DMS53 treated with DMSO at 0.1 percent for 48 hours (cell line): ENCODE measurements around the gene PLSCR3.
A peak's percentile ranks its signal among the peaks of the same experiment; 100 is the strongest.

ENCODE experiments used
- DNase-seq: peaks from one replicate; lab custom pipeline; 2025; ENCODE audit not compliant: unreplicated experiment; lab: John Stamatoyannopoulos, UW

The PLSCR3 gene

DNA sequence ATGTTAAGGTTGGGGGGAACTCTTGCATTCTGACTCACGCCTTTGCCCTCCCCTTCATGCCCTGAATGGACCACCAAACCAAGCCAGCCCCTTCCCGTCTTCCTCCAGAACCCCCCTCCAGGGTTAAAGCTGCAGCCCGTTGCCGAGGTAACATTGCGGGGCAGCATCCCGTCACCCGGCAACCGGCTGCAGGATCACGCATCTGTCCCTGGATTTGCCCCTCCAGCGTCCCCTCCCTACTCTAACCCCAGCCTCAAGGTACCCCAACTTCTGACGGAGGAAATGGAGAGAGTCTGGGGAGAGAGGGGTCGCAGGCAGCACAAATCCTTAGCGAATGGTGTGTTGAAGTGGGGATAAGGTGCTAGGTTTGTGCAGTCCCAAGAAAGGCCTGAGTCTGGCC, 12.8 kb upstream of the PLSCR3 start:
- DNase-seq: no peak

DNA sequence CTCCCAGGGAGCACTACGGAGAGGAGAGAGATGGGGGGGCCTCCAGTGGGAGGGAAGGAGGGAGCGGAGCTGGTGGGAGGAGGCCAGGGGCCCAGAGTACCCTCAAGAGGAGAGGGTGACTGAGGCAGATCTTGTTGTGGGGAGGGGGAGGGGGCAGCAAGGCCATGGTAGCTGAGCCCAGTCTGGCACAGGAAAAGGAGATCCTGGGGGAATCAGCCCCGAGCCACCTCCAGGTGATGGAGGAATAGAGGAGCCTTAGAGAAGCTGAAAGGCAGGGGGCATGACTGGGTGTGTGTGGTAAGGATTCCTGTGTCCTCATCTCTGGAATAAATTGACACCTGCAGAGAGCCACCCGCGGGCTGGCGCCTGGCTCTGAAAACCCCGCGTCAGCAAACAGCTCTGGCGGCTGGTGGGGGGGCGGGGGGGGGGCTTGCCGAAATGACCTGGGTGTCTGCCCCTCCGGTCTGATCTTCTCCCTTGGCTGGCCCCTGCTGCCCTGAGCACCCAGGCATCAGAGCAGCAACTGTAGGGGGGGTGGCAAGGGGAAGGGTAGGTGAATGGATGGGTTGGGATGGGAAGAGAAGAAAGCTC, 12.0 kb upstream of the PLSCR3 start:
- no peak for DNase-seq

DNA sequence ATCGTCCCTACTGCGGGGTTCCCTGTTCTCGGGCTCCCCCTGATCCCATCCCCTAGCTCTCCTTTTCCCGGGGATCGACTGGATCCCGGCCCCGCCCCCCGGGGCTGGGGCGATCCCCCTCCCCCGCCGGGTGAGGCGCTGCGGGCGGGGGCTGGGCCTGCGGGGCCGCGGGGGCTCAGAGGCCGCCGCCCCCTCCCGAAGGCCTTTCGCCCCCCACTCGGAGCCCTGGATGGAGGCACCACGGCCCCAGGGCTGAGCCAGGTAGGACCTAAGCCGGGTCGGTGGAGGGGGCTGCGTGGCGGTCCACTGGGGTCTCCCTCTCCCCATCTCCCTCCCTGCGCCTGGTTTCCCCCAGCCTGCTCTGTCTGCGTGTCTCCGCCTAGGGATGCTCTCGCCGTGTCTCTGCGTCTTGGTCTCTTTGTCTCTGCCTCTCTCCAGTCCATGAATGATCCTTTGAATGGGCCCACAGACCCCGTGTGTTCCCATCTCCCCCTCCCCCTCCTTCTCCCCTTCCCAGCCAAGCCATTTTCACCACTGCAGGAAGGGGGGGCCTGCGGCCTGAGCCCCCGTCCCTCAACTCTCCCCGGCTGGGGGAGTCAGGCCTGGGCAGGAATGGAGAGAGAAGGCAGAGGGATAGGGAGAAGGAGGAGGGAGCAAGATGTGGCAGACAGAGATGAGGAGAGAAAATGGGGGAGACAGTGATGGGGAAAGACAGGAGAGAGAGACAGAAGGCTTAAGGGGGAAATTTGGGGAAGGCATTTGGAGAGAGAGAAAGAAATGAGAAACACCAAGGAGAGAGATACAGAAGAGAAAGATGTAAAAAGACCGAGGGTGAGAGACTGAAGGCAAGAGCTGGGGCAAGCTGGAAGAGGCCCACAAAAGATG, 11.3 kb upstream of the PLSCR3 start:
- no peak for DNase-seq

DNA sequence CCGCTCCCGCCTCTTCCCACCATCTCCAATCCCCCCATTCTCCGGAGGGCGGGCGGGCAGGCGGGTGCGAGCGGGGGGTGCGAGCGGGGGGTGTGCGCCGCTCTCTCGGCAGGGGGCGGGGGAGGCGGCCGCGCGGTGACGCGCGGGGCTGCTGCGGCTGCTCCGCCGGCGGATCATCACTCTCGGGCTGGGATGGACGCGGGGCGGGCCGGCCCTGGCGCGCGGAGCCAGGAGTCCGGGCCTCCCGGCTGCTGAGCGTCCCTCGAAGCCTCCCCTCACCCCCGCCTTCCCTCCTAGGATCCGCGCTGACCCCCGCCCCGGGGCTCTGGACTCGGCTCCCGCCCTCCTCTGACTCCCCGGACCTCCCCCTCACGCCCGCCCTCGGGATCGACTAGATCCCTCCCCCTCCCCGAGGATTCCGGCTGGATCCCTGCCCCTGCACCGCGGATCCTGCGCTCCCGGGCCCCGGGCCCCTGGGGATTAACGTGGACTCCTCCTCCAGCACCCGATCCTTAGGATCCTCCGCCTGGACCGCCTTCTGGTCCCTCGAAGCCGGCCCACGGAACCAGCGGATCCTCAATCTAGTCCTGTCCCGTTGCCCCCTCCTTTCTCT, 10.5 kb upstream of the PLSCR3 start:
- peak; percentile 36 for DNase-seq

DNA sequence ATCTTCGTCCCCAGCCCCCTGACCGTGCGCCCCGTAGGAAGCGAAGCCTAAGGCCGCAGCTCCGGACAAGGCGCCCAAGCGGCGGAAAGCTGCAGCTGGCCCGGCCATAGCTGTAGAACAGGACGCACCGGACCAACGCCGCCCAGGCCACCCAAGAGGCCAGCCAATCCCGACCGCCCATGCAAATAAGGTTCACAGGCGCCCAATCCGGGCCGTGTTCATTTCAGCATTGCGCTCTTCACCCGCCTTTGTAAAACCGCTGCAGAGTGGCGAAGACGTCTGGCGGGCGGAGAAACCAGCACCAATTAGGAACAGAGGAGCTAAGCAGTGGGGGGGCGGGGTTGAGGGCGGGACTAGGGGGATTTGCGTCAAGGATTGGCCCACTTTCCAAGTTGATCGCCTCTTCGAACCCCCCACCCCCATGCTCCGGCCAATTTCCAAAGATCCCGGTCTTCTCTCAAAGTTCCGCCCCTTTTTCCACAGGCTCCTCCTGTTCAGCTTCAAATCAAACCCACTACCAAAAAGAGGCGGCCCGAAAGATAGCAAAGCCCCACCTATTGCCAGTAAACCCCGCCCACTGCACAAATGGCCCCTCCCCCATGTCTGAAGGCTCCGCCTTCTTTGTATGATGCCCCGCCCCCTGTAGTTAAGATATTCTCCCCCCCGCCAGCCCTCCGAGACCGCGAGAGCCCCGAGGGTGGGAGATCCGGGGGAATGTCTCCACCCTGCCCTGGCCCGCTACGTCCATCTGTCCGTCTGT, 9.8 kb upstream of the PLSCR3 start, which contains the start of gene TMEM256:
Gene TMEM256, minus strand, starts transcription at position 121 of the 760 bp plus-strand sequence. Its CDS starts 13 bp downstream, at position 108.
- DNase-seq: peak; percentile 100

DNA sequence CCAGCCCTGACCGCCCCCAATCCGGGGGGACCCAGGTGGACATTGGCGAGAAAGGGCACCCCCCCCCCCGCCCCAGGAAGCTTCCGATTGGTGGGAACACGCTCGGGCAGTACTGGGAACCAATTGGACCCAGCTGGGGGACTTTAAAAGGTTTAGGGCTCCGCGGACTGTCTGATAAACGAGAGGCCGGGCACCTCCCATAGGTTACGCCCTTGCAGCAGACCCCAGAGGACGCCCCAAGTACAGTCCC, 9.3 kb upstream of the PLSCR3 start:
- DNase-seq: no peak

DNA sequence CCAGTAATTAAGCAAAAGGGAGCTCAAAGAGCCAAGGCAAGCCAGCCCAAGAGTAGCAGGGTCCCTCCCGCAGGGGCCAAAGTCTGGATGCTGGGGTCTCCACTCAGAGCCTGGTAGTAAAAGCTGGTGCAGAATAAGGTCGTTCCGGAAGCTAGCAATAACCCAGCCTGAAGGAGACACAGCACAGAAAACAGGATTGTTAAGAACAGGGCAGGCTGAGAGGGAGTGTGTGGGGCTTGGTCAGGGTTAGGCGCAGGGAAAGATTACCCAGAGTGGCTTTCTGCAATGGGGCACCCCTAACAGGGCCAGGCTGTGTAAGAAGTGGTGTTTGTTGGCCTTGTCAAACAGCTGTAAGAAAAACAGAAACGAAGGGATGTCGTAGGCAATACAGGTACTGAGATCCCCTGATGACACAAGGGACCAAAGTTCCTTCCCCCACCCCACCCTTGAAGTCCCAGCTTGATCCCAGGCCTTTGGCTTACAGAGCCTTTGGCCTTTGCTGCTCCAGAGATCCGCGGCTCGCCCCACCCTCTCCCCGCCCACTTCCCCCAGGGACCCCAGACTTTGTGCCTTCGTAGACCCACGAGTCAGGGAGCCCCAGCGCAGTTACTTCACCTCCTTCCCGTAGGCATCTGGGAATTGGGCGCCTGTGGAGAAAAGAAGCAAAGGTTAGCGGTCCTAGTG, 8.9 kb upstream of the PLSCR3 start:
- DNase-seq: no peak

DNA sequence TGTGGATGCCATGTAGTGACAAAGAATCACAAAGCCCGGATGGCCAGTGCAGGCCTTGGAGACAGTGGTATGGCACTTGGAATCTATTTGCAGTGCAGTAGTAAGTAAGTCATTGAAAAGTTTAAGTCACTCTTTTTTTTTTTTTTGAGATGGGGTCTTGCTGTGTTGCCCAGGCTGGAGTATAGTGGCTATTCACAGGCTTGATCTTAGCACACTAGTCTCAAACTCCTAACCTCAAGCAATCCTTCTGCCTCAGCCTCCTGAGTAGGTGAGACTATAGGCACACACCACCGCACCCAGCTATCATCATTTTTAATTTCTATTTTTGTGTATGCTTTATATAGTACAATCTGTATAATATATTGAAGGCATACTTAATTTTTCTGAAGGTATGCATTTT, 4.3 kb upstream of the PLSCR3 start:
- no peak for DNase-seq

DNA sequence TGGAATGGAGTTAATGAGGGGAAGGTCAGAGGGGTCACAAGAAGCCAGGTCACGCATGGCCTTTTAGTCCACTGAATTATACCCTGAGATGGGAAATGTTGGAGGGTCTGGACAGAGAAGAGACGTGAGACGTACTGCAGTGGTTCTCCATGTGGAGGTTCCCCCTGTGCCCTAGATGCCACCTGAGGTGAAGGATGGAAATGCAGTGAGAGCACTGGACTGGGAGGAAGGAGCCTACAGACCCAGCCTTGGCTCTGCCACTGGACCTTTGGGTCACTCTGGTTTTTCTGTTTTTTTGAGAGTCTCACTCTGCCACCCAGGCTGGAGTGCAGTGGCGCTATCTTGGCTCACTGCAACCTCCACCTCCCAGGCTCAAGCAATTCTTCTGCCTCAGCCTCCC, 1.8 kb upstream of the PLSCR3 start:
- DNase-seq: no peak

DNA sequence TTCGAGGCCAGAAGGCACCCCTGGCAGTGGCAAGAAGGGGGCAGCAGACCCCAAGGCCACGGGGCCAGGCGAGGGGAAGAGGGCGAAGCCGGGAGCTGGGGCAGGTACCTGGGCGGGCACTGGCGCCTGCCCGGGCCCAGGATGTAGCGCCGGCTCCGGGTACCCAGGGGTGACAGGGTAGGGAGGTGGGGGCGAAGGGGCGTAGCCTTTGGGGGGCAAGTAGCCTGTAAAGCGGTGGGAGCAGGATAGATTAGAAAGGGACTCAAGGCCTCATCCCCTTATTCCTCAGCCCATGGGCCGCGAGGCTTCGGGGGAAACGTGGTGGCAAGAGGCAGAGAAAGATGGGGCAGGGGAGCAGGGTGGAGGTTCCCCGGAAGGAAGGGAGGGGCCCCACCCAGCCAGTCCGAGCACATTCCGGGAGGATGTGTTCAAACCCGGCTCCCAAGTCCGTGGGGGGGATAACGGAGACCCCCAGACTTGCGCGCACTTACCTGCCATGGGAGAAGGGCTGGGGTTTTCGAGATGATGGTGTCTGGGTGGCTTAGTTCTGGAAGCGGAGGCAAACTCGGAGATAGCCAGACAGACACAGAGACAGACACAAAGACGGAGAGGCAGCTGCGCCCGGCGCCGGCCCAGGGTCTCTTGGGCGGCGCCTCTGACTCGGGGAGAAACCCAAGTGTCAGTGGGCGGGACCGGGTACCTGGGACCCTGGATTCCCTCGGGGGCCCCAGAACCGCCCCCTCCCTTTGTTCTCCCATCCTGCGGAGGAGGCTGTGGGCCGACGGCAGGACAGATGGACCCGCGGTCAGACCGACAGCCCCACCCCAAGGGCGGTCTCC, 493 bp downstream of the PLSCR3 start:
- DNase-seq: no peak

DNA sequence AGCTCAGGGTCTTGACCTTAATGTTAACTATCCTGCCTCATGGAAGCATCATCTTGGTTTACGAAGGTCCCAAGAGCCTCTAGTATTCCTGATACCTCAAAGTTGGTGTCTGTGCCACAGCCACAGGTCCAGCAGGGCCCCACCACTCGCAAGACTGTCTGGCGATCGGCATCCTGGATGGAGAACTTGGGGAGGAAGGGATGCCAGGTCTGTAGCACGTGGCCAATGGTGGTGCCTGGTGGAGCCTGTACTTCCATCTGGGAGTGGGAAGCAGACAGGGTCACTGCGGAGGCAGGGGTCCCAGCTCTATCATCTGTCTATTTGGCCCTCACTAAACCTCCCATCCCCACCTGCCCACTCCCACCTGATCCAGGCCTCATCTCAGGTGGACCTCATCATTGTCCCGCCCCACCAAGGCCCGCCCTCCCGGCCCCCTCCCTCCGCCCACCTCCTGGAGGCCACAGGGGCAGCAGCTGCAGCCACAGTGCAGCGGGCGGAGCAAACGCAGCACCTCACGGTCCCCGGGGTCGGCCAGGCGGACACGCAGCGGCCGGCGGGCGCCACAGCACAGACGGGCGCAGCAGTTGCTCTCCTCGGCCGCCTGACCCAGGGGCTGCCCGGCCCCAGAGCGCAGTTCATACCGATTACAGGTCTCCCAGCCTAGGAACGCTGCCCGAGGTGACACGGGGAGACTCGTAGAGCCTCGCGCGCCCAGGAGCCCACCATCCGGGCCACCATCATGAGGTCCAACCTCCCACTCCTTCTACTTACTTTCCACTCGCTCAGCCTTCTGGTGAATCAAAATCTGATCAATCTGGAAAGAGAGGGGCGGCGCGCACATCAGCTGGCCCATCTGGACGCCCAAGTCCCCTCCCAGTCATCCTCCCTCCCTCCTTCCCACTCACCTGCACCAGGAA, 1.4 kb downstream of the PLSCR3 start:
- DNase-seq: no peak

DNA sequence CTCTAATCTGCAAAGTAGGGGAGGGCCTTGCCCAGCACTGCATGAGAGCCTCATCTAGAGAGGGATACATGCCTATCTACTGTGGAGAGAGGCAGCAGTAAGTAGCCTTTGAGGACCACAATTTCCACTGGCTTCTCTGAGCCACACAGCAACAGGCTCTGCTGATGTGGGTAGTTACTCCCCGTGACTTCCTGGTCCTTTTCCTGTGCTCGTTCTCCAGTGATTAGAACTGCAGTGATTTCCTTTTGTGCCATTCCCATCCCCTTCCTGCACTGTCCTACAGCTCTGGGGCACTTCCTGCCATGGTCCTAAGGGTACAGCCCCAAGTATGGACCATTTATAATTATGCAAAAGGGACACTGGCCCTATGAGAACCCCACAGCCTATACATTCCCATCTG, 3.0 kb downstream of the PLSCR3 start:
- DNase-seq: no peak

DNA sequence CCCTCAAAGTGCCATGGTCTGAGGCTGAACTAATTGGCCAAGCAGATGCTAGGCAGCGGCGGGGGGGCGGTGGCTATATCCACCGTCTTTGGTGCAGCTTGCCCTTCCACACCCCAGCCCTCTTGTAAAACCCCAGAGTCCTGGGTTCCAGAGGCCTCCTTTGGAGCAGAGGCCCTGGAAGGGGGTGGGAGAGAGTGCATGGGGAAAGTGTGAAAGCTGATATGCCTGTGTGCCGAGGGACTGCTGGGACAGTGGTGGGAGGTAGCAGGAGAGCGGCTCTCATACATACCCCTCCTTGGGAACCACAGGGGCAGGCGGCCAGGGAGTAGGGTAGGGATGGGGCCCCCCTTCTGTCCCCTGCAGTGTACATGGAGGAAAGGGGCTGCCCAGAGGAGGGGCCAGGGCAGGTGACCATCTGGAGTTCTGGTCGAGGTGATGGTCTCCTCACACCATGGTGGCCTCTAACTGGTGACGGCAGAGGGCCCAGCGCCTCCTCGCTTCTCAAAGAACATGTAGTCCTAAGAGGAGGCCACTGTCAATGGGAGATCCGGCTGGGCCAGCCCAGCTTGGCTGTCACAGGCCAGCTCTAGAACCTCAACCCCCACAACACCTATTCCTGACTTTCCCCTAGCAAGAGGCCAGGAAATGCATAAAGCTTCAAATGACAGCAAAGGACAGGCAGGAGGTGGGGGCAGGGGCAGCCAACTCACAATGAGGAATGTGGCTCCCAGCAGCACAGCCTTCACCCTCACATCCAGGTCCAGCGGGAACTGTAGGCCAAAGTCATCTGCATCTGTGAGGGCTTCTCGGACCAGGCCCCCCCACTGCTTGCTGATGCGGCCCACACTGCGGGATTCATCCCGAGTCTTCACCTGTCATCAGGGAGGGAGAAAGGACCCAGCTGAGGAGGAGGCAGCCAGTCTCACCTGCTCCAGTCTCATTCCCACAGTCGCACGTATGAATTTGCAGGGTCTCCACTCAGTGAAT, 4.1 kb downstream of the PLSCR3 start:
- no peak for DNase-seq

DNA sequence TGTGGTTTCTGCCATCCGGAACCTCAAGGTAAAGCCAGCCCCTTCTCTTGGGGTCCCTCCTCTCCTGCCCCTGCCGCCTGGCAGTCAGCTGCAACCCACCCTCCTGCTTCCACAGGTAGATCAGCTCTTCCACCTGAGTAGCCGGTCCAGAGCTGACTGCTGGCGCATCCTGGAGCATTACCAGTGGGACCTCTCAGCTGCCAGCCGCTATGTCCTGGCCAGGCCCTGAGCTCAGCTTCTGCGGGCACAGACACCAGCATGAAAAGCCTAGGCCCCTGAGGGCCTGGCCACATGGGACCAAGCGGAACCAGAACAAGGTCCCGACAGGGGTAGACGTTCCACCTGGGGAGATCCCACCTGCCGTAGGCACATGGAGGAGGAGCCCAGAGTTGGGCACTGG, 5.5 kb downstream of the PLSCR3 start:
- no peak for DNase-seq

DNA sequence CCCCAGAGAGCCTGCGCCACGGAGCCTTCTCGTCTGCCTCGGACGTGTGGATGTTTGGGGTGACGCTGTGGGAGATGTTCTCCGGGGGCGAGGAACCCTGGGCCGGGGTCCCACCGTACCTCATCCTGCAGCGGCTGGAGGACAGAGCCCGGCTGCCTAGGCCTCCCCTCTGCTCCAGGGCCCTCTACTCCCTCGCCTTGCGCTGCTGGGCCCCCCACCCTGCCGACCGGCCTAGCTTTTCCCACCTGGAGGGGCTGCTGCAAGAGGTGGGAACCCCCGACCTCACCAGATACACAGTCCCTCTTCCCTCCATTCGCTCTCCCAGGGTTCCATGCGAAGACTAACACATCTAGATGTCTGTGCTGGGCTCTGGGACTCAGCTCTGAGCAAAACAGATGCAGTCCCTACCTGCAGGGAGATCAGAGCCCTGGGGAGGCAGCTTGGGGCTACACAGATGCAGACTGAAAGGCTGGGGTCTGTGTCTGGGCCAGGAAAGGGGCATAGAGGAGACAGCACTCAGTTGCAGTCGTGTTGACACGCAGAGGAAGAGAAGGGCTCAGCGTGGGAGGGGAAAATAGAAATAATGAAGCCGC, 9.7 kb downstream of the PLSCR3 start:
- no peak for DNase-seq

DNA sequence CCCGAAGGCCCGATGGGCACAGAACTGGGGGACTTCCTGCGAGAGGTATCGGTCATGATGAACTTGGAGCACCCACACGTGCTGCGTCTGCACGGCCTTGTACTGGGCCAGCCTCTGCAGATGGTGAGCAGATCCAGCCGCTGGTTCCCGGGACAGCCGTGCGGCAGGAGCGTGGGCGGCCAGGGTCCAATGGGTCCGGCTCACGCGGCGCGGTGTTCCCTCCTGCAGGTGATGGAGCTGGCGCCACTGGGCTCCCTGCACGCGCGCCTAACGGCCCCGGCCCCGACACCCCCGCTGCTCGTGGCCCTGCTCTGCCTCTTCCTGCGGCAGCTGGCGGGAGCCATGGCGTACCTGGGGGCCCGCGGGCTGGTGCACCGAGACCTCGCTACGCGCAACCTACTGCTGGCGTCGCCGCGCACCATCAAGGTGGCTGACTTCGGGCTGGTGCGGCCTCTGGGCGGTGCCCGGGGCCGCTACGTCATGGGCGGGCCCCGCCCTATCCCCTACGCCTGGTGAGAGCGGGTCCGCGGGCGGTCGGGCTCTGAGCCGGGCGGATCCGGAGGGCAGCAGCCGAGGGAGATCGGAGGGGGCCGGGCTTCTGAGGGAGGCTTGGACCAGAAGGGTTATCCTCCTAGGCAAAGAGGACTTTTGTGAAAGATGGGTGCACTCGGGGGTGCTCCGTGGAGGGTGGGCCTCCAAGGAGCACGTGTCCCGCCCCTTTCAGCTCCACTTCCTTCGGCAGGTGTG, 10.4 kb downstream of the PLSCR3 start:
- no peak for DNase-seq

DNA sequence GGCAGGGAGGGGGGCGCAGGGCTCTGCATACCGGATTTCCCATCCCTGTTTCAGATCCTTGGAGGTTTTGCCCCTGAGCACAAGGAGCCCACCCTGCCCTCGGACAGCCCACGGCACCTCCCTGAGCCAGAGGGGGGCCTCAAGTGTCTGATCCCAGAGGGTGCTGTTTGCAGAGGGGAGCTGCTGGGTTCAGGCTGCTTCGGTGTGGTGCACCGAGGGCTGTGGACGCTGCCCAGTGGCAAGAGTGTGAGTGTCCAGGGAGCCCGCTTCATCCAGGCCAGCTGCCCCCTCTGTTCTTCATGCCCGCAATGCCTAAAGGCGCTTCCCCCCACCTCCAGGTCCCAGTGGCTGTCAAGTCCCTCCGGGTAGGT, 11.0 kb downstream of the PLSCR3 start:
- DNase-seq: no peak
